K562 (cell line): ENCODE results near the gene KDM4C.

Experiments
- BCLAF1 ChIP-seq, 2 experiments: fragments of 450-650 bp in 1 of 2; IDR thresholded peaks; 2 replicates each; pipeline ENCODE4 v1.6.1; 2011 to 2017; ENCODE audit warnings: low read depth in 2 of 2, antibody characterized with exemption in 1 of 2, borderline replicate concordance in 1 of 2, low read length in 1 of 2, mild to moderate bottlenecking in 1 of 2, mixed read lengths in 1 of 2; ENCODE audit not compliant: control insufficient read depth in 1 of 2
- CBFB ChIP-seq: sonication (generic); formaldehyde crosslinking; IDR thresholded peaks from 2 replicates; pipeline ENCODE4 v1.4.0; 2020; ENCODE audit warnings: mild to moderate bottlenecking, missing genetic modification reagents
- CREB5 ChIP-seq: fragments of 250-450 bp; sonication (Bioruptor Pico); IDR thresholded peaks from 2 replicates; pipeline ENCODE4 v1.5.0; 2020; ENCODE audit warnings: mild to moderate bottlenecking
- CTCF ChIP-seq, 3 experiments: IDR thresholded peaks in 2 of 3; conservative IDR thresholded peaks in 1 of 3; 2 replicates each; pipeline ENCODE4 v1.5.1; 2011 to 2012; ENCODE audit warnings: low read length in 3 of 3, mild to moderate bottlenecking in 3 of 3, control low read depth in 2 of 3, improper control_type of control experiment in 1 of 3, inconsistent platforms in 1 of 3, low read depth in 1 of 3, mixed read lengths in 1 of 3, moderate library complexity in 1 of 3; ENCODE audit not compliant: insufficient read depth in 2 of 3
- IRF2 ChIP-seq: sonication (generic); formaldehyde crosslinking; IDR thresholded peaks from 2 replicates; pipeline ENCODE4 v1.8.1; 2022; ENCODE audit warnings: mild to moderate bottlenecking, missing genetic modification reagents
- KLF10 ChIP-seq: fragments of 250-450 bp; sonication (Bioruptor Pico); IDR thresholded peaks from 2 replicates; pipeline ENCODE4 v1.6.1; 2021; ENCODE audit warnings: matching md5 sums
- MAFK ChIP-seq: IDR thresholded peaks from 2 replicates; pipeline ENCODE4 v1.6.1; 2011; ENCODE audit warnings: low read length, improper control_type of control experiment
- MTA2 ChIP-seq: fragments of 450-650 bp; IDR thresholded peaks from 2 replicates; pipeline ENCODE4 v1.6.1; 2016; ENCODE audit warnings: low read depth
- SMAD1 ChIP-seq: fragments of 150-350 bp; IDR thresholded peaks from 2 replicates; pipeline ENCODE4 v1.6.1; 2014; ENCODE audit warnings: low read length, low read depth; ENCODE audit not compliant: partially characterized antibody
- ZFP36 ChIP-seq: fragments of 150-350 bp; IDR thresholded peaks from 2 replicates; pipeline ENCODE4 v1.6.1; 2018; ENCODE audit warnings: low read length, low read depth; ENCODE audit not compliant: partially characterized antibody
- TF ChIP-seq, protein P1 (sequence below): sonication (generic); formaldehyde crosslinking; IDR thresholded peaks from 2 replicates; pipeline ENCODE4 v1.8.1; 2022; ENCODE audit warnings: missing genetic modification reagents

DNA sequence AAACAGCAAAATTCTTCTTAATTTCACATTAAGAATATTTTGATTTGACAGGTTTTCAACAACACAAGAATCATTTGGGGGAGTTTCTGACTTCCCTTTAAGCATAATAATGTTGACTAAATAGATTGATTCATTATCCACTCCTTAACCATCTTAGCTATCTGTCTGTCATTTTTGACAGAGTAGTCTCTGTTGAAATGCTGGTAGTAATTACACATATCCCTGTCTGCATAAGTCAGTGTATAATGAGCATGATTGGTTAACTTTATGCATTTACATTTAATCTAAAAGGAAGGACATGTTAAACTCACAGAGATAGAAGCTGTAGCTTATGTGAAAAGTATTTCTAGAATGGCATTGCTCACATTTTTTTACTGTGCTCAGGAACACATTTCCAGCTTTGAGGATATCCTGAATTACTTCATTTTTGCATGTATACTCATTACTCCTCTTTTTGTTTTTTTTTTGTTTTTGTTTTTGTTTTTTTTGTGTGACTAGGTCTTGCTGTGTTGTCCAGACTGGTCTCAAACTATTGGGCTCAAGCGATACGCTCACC is 385.9 kb downstream of the KDM4C start:
- no peak for TF ChIP-seq SMAD1
- TF ChIP-seq CTCF (IDR thresholded peaks at IDR 0.05 in 2 of 3, conservative IDR thresholded peaks at IDR 0.05 in 1 of 3; ENCODE audit: insufficient read depth in 2 of 3, low read depth in 1 of 3, low read length in 3 of 3) = no peak
- TF ChIP-seq ZFP36 = no peak
- TF ChIP-seq, protein P1, sequence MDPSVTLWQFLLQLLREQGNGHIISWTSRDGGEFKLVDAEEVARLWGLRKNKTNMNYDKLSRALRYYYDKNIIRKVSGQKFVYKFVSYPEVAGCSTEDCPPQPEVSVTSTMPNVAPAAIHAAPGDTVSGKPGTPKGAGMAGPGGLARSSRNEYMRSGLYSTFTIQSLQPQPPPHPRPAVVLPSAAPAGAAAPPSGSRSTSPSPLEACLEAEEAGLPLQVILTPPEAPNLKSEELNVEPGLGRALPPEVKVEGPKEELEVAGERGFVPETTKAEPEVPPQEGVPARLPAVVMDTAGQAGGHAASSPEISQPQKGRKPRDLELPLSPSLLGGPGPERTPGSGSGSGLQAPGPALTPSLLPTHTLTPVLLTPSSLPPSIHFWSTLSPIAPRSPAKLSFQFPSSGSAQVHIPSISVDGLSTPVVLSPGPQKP (CRISPR knock-in tag) = no peak
- no peak for TF ChIP-seq MAFK
- no peak for TF ChIP-seq KLF10 (CRISPR knock-in tag)
- no peak for TF ChIP-seq IRF2
- TF ChIP-seq BCLAF1 (IDR thresholded peaks at IDR 0.05; ENCODE audit: borderline replicate concordance in 1 of 2, control insufficient read depth in 1 of 2, low read depth in 2 of 2, low read length in 1 of 2) = no peak
- TF ChIP-seq CBFB (CRISPR knock-in tag) = no peak
- no peak for TF ChIP-seq MTA2
- TF ChIP-seq CREB5 = no peak
